ENCODE measurements around the gene GNPNAT1.

Gene GNPNAT1

DNA sequence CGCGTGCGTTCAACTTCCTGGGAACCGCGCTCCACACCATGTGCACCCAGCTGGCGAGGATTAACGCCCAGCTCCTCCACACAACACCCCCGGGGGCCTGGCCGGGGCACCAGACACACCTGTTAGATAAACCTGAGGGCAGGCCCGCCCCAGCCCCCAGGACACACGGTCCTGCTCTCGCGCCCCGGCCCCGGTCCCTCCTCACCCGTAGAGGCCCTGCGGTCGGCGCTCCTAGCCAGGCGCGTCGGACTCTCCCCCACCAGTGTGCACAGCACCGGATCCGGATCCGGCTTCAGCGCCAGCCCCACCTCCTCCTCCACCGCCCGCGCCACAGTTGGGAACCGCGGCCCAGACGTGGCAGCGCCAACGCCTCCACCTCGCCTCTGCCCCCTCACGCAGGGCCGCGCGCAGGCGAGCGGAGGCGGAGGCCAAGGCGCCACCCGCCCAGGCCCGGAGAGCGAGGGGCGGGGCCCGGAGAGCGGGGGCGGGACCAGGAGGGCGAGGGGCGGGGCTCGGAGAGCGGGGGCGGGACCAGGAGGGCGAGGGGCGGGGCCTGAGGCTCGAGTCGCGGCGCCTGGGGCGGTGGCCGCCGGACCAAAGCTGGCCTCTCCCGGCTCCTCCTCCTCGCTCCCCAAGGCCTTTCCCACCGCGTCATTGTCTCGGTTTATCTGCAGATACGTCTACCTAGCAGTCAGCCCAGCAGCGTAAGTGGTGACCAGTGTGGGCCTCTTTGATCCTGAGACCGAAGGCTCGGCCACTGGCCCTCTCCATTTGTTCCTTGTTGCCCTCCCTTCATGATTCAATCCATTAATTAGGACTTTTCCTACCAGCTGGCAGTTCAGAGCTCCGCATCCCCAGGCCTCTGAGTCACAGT, at the start of gene GNPNAT1:
GNPNAT1 (minus strand) TSS at position 385 of the 874 bp plus-strand sequence. CDS start 6,957 bp downstream, outside the sequence.
- peak; percentile 94 to 95 for DNase-seq
- TF ChIP-seq POLR2A (IDR thresholded peaks at IDR 0.05; ENCODE audit: low read length) (peak; percentile 52), GATA1 (IDR thresholded peaks at IDR 0.05; ENCODE audit: low read depth, low read length) (no peak)

DNA sequence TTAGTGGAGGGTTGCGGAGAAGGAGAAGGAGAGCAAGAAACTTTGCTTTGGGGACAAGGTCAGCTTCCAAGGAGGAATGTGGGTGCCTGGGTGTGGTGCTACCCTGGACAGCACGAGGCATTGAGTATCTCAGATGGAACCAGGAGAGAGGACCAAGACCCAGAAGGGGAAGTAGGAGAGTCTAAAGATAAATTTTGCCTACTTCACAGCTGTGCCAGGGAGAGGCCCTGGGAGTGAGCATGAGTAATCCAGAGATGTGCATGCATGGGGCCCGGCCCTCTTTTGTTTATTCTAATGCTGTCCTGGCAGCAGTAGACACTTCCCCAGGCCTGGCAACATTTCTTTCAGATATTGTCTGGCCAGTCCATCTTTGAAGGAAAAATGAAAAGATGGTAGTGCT, 49.5 kb upstream of the GNPNAT1 start:
- DNase-seq: no peak

DNA sequence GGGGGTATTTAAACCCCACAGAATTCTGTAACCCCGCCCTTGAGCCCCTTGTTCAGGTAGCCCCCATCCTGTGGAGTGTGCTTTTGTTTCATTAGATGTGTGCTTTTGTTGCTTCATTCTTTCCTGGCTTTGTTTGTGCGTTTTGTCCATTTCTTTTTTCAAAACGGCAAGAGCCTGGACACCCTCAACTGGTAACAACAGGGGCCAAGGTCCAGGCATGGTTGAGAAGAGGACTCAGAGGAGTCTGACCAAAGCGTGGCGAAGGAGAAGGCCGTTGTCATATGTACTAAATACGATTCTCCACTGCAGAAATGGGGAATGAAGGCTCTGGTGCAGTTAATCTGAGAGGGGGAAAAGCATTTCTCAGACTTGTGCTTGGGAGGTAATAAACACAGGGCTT, 46.0 kb upstream of the GNPNAT1 start:
- TF ChIP-seq GATA1 (IDR thresholded peaks at IDR 0.05; ENCODE audit: low read depth, low read length) (no peak), POLR2A (IDR thresholded peaks at IDR 0.05; ENCODE audit: low read length) (no peak)
- no peak for DNase-seq

More for the DNA sequence above, 49.5 kb upstream of the GNPNAT1 start:
- TF ChIP-seq POLR2A (IDR thresholded peaks at IDR 0.05; ENCODE audit: low read length): no peak
- no peak for TF ChIP-seq GATA1 (IDR thresholded peaks at IDR 0.05; ENCODE audit: low read depth, low read length)

DNA sequence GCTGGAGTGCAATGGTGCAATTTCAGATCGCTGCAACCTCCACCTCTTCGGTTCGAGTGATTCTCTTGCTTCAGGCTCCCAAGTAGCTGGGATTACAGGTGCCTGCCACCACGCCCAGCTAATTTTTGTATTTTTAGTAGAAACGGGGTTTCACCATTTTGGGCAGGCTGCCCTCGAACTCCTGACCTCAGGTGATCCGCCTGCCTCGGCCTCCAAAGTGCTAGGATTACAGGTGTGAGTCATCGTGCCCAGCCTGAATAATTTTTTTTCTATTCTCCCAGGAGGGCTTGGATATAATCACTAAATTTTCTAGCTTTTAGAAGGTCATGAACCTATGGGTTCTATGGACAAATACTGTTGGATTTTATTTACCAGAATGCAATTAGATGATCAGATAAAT, 44.7 kb upstream of the GNPNAT1 start:
- DNase-seq: no peak
- TF ChIP-seq GATA1 (IDR thresholded peaks at IDR 0.05; ENCODE audit: low read depth, low read length) (no peak), POLR2A (IDR thresholded peaks at IDR 0.05; ENCODE audit: low read length) (no peak)

DNA sequence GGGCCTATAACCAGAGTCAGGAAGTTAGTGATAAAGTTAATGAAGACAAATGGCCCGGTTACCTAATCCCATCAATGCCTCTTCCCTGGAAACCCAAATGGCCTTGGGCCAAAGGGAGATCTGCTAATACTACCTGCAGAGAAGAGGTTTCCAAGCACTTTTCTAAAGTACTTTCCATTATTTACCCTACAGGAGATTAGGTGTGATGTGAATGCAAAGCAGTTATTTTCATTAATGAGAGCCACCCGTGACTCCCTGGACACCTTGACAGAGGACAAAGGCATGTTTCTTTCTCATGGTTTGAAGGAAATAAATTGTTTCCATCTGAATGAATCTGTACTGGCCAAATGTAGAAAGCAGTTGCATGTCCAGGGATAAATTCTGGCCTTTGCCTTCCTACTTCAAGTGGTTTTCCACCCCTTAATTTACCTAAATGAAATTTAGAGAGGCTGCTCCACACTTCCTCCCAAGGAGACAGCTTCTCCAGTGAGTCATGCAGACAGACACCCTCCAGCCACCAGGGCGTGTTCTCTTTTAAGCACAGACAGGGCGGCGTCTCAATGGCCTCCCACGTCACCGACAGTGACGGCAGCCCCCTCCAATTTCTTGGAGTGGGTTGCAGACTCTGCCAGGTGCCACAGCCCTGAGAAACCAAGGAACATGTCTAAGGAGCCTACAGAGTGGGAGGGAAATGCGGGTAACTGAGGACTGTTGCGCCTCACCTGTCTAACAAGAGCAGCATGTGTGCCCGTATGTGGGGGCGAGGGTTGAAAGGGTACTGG, 43.9 kb upstream of the GNPNAT1 start:
- no peak for TF ChIP-seq POLR2A (IDR thresholded peaks at IDR 0.05; ENCODE audit: low read length)
- no peak for TF ChIP-seq GATA1 (IDR thresholded peaks at IDR 0.05; ENCODE audit: low read depth, low read length)
- peak in 1 of 2 experiments; percentile 14 for DNase-seq

DNA sequence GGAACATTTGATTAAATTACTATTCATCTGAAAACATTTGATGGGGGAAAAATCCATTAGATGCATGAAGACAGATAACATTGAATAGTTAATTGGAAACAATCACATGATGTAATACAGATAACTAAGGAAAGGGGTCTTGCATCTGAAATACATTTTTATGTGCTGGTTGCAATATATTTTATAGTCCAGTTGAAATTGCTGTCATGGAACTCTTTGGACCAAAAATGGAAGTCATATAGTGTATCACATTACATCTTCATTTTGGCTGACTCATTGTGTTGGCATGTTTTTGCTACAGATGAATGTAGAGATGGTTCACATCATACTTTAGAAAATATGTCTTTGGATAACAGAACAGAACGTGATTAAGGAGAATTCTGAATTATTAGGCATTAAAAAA, 43.0 kb upstream of the GNPNAT1 start:
- TF ChIP-seq GATA1 (IDR thresholded peaks at IDR 0.05; ENCODE audit: low read depth, low read length) (no peak), POLR2A (IDR thresholded peaks at IDR 0.05; ENCODE audit: low read length) (no peak)
- peak in 1 of 2 experiments; percentile 11 for DNase-seq

DNA sequence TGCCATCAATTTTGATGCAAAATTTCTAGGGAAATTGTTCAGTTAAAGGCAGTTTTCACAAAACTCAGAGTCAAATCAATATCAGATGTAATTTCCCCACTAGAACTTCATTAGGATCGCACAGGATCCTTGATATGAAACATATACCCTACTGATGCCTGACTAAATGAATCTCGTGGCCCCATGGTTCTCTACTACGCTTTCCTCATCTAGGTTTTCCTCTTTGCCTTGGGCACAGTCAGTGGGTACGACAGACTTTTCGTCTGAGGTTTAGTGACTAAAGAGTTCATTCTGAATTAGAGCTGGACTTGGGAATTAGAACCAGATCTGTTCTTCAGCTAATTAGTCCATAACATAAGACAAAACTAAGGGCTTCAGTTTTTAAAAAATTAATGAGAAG, 42.5 kb upstream of the GNPNAT1 start:
- no peak for TF ChIP-seq POLR2A (IDR thresholded peaks at IDR 0.05; ENCODE audit: low read length)
- TF ChIP-seq GATA1 (IDR thresholded peaks at IDR 0.05; ENCODE audit: low read depth, low read length): no peak
- no peak for DNase-seq

DNA sequence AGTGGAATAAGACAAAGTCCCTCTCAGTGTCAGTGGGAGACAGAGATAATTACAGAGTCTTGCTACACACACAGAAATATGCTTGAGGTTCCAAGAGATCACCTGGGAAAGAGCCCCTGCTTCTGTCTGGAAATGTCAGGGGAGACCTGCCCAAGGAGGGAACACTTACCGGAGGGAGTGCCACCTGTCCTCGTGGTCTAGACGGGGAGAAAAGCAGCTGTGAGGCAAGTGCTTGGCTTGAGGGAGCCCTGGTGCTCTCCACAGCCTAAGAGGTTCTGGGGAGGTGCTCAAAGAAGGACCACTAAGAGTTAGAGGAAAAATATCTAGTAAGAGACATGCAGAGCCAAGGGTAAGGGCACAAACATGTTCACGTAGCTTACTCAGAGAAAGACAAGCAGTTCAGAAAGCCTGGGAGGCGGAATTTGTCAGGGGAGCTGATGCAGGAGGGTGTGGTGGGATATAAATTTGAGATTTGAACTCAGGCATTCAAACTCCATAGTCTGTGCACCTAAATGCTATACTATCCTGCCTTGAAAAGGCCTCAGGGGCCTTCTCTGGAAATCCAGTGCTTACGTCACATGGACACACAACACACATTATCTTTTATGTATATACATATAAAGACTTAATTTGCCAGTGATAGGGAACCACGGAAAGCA, 38.2 kb upstream of the GNPNAT1 start:
- TF ChIP-seq POLR2A (IDR thresholded peaks at IDR 0.05; ENCODE audit: low read length) (no peak), GATA1 (IDR thresholded peaks at IDR 0.05; ENCODE audit: low read depth, low read length) (no peak)
- no peak for DNase-seq

DNA sequence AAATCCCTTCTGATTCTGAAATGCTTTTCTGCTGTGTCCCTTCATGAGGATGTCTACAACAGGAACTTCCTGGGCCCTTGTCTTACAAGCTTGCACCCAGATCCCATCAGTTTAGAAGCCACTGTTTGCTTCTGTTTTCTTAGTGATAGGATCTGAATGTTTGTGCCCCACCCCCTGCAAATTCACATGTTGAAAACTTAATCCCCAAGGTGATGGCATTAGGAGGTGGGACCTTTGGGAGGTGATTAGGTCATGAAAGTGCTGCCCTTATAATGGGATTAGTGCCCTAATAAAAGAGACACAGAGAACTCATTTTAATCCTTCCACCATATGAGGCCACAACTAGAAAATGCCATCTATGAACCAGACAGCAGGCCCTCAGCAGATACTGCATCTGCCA, 36.0 kb upstream of the GNPNAT1 start:
- no peak for TF ChIP-seq GATA1 (IDR thresholded peaks at IDR 0.05; ENCODE audit: low read depth, low read length)
- no peak for DNase-seq

DNA sequence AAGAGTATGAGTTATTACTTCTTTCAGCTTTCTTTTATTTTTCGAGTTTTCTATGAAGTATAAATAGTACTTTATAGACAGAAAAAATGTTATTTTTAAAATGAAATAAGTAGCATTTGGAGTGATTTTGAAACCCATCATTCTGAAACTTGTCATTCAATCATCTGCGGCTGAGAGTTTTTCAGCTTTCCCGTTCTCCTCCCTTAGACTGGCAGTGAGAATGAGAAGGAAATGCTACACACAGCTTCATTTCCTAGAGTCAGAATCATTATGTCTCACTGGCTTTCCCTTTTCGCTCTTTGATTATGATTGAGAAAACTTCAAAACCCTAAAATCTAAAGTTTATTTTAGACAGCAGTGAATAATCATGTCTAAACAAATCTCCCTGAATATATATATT, 33.7 kb upstream of the GNPNAT1 start:
- DNase-seq: no peak
- TF ChIP-seq POLR2A (IDR thresholded peaks at IDR 0.05; ENCODE audit: low read length) (no peak), GATA1 (IDR thresholded peaks at IDR 0.05; ENCODE audit: low read depth, low read length) (no peak)

DNA sequence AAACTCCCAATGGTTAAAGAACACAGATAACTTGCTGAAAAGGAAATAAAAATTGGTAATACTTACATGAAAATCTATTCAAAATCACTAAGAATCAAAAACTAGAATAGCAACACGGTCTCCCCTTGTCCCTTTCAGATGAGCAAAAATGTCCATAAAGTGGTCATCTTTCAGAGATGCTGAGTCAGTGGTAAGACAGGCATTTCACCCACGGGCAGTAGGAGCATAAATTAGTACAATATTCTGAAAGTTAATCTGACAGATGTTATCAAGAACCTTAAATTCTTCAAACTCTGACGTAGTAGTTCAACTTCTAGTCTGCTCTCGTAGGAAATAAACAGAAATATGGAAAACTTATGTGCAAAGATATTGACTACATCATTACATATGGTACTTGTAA, 33.1 kb upstream of the GNPNAT1 start:
- TF ChIP-seq POLR2A (IDR thresholded peaks at IDR 0.05; ENCODE audit: low read length): no peak
- TF ChIP-seq GATA1 (IDR thresholded peaks at IDR 0.05; ENCODE audit: low read depth, low read length): no peak
- DNase-seq: no peak

DNA sequence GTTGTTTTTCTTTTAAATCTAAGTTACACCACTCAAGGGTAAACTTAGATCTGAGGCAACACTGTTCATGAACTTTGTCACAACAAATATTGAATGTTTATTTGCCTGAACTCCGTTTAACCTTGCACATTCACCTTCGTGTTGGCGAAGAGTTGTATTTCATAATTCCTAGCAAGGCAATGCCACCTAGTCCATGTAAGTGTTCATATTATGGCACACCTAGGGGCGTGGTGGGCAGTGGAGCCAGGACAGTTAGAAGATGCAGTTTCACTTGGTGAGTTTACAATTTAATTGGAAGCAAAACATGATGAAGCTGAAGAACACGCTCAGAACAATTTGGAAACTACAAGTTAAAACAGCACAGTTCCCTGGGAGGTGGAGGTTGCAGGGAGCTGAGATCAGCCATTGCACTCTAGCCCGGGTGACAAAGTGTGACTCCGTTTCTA, 30.4 kb upstream of the GNPNAT1 start:
- no peak for DNase-seq
- no peak for TF ChIP-seq POLR2A (IDR thresholded peaks at IDR 0.05; ENCODE audit: low read length)
- no peak for TF ChIP-seq GATA1 (IDR thresholded peaks at IDR 0.05; ENCODE audit: low read depth, low read length)

DNA sequence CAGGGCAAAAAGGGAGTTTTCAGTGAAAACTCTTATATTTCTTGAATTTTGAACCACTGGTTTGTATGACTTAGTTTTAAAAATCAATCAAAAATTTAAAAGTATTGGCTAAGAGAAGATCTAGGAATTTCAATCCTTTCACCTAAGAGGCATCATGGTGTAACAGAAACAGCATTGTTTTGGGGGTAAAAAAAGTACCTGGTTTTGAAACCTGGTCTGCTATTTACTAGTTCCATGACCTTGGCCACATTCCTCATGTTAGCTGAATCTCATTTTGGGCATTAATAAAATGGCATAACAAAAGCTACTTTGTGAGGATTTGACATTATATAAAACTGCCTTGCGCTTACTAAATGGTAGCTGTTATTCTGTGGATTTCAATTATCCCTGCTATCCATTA, 16.7 kb upstream of the GNPNAT1 start:
- DNase-seq: no peak
- TF ChIP-seq GATA1 (IDR thresholded peaks at IDR 0.05; ENCODE audit: low read depth, low read length) (no peak), POLR2A (IDR thresholded peaks at IDR 0.05; ENCODE audit: low read length) (no peak)

DNA sequence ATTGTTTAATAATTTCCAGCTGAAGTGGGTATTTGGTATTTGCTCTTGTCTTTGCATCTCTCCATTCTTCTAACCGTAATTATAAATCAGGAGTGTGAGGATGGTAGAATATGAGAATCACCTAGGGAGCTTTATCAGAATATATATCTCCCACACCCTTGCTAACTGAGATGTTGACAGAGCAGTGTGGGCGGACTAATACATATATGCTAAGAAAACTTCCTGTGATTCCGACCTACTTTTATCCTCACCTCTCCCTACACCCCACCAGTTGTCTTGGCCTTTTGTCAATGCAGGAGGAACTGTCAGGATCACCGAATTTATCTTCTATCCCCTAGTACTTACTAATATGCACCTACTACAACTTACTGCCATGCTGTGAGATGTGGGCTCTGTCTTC, 14.7 kb upstream of the GNPNAT1 start:
- TF ChIP-seq POLR2A (IDR thresholded peaks at IDR 0.05; ENCODE audit: low read length) (no peak), GATA1 (IDR thresholded peaks at IDR 0.05; ENCODE audit: low read depth, low read length) (no peak)
- no peak for DNase-seq

Measured in erythroblast (primary cell).